Endothelial cell (in vitro differentiated cells): ENCODE measurements around the gene HAPLN2. TPM values are rescaled to one million over a fixed set of nuclear protein-coding genes. Genes with fewer than 3 reads are reported as not detected.

Experiments used
- DNase-seq: peaks from one replicate; pipeline ENCODE4 v3.0.0; 2021; ENCODE audit warnings: low spot score
- H3K27ac Mint-ChIP-seq: one replicate; pipeline ENCODE4 v1.8.0; 2021; ENCODE audit warnings: mixed read lengths, inconsistent platforms; ENCODE audit not compliant: unreplicated experiment
- H3K27me3 Mint-ChIP-seq: one replicate; pipeline ENCODE4 v1.8.0; 2021; ENCODE audit warnings: mild to moderate bottlenecking, moderate library complexity, mixed read lengths, inconsistent platforms; ENCODE audit not compliant: unreplicated experiment
- H3K36me3 Mint-ChIP-seq: one replicate; pipeline ENCODE4 v1.8.0; 2021; ENCODE audit warnings: mild to moderate bottlenecking, low read depth, mixed read lengths, inconsistent platforms; ENCODE audit not compliant: unreplicated experiment
- H3K4me1 Mint-ChIP-seq: one replicate; pipeline ENCODE4 v1.8.0; 2021; ENCODE audit warnings: mild to moderate bottlenecking, mixed read lengths, inconsistent platforms; ENCODE audit not compliant: unreplicated experiment
- H3K4me3 Mint-ChIP-seq: one replicate; pipeline ENCODE4 v1.8.0; 2021; ENCODE audit warnings: mild to moderate bottlenecking, mixed read lengths, inconsistent platforms; ENCODE audit not compliant: unreplicated experiment
- H3K9me3 Mint-ChIP-seq: one replicate; pipeline ENCODE4 v1.8.0; 2021; ENCODE audit warnings: mixed read lengths, inconsistent platforms; ENCODE audit not compliant: unreplicated experiment
- total RNA-seq: library from RNA; stranded (reverse); fragmentation: NEBNext Ultra II Directional; extraction: Animal tissue kit (Norgen Biotek cat#: 25700); gene quantifications from one replicate; pipeline ENCODE4 v1.2.1, GENCODE V29; 2021; ENCODE audit not compliant: unreplicated experiment
- TF ChIP-seq, protein P1 (sequence below): fragments of 200-600 bp; sonication (generic); IDR thresholded peaks from one replicate; pipeline ENCODE4 v1.5.0; 2021; ENCODE audit warnings: antibody characterized with exemption; ENCODE audit not compliant: unreplicated experiment

HAPLN2 gene
- total RNA-seq, 1 donor from 2014 or later: 1.3 TPM

GRCh38 chr1:156666862-156667609, 47.8 kb downstream of the HAPLN2 start:
- TF ChIP-seq, protein P1, sequence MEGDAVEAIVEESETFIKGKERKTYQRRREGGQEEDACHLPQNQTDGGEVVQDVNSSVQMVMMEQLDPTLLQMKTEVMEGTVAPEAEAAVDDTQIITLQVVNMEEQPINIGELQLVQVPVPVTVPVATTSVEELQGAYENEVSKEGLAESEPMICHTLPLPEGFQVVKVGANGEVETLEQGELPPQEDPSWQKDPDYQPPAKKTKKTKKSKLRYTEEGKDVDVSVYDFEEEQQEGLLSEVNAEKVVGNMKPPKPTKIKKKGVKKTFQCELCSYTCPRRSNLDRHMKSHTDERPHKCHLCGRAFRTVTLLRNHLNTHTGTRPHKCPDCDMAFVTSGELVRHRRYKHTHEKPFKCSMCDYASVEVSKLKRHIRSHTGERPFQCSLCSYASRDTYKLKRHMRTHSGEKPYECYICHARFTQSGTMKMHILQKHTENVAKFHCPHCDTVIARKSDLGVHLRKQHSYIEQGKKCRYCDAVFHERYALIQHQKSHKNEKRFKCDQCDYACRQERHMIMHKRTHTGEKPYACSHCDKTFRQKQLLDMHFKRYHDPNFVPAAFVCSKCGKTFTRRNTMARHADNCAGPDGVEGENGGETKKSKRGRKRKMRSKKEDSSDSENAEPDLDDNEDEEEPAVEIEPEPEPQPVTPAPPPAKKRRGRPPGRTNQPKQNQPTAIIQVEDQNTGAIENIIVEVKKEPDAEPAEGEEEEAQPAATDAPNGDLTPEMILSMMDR: no peak
- Mint-ChIP-seq H3K9me3 (no peaks in the 10 kb centered on the region), H3K4me3 (no peak overlapping the region), H3K27me3 (peaks cover 12% of the 10 kb centered on the region), H3K4me1 (peaks cover 70% of the 10 kb centered on the region), H3K36me3 (peaks cover 11% of the 10 kb centered on the region), H3K27ac (peak overlapping the region; percentile 32)
- DNase-seq: no peak

DNA sequence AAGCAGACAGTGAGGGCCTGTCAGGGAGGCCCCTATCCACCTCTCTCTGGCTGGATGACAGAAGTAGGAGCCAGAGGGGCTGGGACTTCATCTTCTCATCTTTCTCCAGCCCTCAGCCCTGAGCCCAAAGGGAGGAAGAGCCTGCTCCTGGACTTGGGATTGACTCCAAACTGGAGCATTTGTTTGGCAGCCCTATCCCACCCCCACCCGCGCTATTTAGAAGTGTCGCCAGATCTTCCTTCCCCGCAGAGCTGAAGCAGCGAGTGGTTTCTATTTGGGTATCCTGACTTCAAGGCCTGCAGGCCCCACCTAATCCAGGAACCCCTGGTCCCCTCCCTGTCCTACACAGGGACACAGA, 48.4 kb downstream of the HAPLN2 start:
- Mint-ChIP-seq H3K4me1 (peaks cover 70% of the 10 kb centered on the region), H3K27ac (no peak overlapping the region), H3K9me3 (no peaks in the 10 kb centered on the region), H3K4me3 (no peak overlapping the region), H3K36me3 (peaks cover 16% of the 10 kb centered on the region), H3K27me3 (peaks cover 13% of the 10 kb centered on the region)
- DNase-seq: no peak
- TF ChIP-seq, protein P1: no peak

GRCh38 chr1:156667968-156668709, 48.9 kb downstream of the HAPLN2 start:
- Mint-ChIP-seq H3K4me3 (no peak overlapping the region), H3K27ac (no peak overlapping the region), H3K4me1 (peaks cover 69% of the 10 kb centered on the region), H3K9me3 (no peaks in the 10 kb centered on the region), H3K36me3 (peaks cover 18% of the 10 kb centered on the region), H3K27me3 (peaks cover 12% of the 10 kb centered on the region)
- TF ChIP-seq, protein P1: no peak
- no peak for DNase-seq

DNA sequence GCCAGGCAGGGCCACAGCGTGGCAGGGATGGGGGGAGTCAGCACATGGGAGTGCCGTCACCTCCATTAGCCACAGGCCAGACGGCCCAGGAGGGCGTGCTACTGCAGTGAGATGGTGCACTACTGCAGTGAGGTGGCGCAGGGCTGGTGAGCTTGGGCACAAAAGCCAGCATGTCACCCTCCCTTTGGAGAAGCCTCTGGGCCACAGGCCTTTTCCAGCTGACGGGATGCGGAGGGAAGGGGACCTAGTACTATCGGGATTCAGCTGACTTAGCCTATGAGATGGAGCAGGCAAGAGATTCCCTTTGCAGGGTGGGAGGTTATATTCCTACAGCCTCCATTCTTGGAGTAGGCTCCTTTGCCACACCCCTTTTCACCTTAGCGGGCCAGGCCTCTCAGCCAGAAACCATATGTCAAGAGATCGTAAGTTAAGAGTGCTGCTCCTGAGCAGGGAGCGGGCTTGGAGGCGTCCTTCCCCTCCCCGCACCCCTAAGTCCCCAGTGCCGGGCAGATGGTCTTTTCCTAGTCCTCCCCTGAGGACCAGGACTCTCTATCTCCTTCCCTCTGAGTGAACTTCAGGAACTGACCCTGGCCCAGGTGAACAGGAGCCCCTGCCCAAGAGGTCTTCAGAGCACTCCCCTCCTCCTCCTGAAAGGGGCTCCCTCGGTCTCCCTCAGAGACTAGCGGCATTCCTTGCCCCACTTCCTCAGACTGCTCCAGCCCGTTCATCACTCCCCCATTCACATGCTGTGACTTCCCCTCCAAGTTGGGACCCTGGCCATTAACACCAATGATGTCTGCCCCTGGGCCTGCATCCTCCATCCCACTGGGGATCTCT, 49.8 kb downstream of the HAPLN2 start:
- no peak overlapping the region for H3K4me3 Mint-ChIP-seq

More for the DNA sequence above, 49.8 kb downstream of the HAPLN2 start:
- no peaks in the 10 kb centered on the region for H3K9me3 Mint-ChIP-seq
- H3K36me3 Mint-ChIP-seq: peaks cover 24% of the 10 kb centered on the region
- H3K4me1 Mint-ChIP-seq: peaks cover 69% of the 10 kb centered on the region
- no peak for DNase-seq
- TF ChIP-seq, protein P1: no peak
- peaks cover 14% of the 10 kb centered on the region for H3K27me3 Mint-ChIP-seq
- peak overlapping the region; percentile 48 for H3K27ac Mint-ChIP-seq
